Stimulated activated CD4-positive, alpha-beta T cell treated with anti-CD3 and anti-CD28 coated beads, Interleukin-4, amount 100 ng/mL, for 24 hours (primary cell): Measurements from ENCODE around the gene OR7G1.
A peak's percentile ranks its signal among the peaks of the same experiment; 100 is the strongest.

Experiments used
- DNase-seq: peaks from one replicate; pipeline ENCODE4 v3.0.0-alpha.2; 2020

Gene OR7G1

GRCh38 chr19:9115307-9115813 lies at the start of gene OR7G1:
OR7G1 (minus strand) TSS chr19:9115763; CDS start chr19:9115763, 0 bp downstream.
- DNase-seq: no peak

DNA sequence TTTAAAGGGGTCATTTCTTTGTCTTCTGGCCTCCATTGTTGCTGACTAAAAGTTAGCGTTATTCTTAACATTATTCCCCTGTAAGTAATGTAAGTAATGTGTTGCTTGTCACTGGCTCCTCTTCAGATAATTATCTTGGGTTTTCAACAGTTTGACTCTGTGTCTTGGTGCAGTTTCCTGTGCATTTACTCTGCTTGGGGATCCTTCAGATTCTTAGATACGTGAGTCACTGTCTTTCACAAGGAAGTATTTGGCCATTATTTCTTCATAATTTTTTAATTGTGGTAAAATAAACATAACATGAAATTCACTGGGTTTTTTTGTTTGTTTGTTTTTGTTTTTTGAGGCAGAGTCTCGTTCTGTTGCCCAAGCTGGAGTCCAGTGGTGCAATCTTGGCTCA lies 49.7 kb upstream of the OR7G1 start:
- no peak for DNase-seq

GRCh38 chr19:9161427-9161826 lies 45.9 kb upstream of the OR7G1 start:
- DNase-seq: no peak

DNA sequence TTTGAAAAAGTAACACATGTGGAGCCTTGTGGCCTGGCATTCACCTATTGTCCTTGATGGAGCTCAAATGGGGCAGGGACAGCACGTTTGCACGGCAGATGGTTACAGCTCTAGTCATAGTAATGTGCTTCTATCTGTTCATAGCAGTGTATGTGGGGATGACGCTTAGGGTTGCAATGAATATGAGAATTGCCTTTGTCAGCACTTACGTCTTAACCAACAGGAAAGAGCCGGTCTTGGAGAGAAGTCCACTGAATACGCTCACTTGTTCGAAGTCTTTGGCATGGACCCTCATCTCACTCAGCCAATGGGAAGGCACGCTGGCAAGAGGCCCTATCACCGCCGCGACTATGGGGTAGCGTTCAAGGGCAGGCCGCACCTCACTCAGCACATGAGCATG lies 44.3 kb upstream of the OR7G1 start:
- no peak for DNase-seq

DNA sequence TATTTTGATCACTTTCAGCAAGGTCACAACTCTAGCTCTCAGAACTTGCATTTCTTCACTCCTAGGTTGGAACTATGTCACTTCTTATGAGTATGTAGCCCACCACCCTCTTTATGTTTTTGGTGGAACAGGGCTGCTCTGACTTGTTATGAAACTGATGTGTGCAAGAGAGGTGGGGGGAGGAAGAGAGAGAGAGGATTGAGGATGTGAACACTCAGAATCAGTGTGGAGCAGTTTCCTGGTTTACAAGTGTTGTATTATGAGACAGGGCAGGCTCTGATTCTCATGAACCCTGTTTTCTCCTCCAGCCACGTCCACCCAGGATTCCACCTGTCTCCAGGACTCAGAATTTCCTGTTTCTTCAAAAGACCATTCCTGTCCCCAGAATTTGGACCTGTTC lies 40.7 kb upstream of the OR7G1 start:
- no peak for DNase-seq

DNA sequence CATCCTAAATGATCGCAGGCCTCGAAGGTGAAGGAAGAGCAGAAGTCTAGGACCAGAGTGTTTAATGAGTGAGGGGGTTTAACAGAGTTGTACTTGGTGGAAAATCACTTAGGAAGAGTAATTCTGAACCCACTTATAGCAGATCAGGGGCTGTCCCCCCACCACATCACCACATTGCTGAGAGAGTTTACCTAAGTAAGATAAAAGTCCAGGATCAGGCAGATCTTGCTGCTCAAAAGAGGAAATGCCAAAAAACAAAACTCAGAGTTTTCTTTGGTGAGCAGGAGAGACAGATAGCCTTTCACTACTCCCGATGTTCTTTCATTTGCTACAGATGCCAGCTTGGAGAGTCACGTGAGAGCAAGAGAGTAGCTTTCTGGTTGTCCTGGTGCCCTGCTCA lies 40.0 kb upstream of the OR7G1 start:
- no peak for DNase-seq

DNA sequence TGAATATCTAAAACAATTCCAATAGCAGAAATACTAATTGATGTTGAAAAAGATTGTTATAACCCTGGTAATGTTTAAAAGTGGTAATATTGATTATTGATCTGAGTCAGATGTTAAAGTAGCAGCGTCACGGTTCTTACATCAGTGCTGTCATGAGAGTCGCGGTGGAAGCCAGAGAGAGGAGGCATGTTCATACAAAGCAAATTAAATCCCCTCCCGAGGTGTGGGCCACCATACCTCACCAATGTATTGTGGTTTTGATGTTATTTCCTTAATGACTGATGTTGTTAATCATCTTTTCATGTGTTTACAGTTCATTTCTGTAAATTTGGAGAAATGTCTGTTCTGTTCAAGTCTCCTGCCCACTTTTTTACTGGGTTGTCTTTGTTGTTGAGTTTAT lies 35.8 kb upstream of the OR7G1 start:
- DNase-seq: no peak

- DNase-seq: no peak
These were observed 35.1 kb upstream of the OR7G1 start for GRCh38 chr19:9150650-9151049.

- no peak for DNase-seq
These were observed 34.4 kb upstream of the OR7G1 start for GRCh38 chr19:9149997-9150396.

DNA sequence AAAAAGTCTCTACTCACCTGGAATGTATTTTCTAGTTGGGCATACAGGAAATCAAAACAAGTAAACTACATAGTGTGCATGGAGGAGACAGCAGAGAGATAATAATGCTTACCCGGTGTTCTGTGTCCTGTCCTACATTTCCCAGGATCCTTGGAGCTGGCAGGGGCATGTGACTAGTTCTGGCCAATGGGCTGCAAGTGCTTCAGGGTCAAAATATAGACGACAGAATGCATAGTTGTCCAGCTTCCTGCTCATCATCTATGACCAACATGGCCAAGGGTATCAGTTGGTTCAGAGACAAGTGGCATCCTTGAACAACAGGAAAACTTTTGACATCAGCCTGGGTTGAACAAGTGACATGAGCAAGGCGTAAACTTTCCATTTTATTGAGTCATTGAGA lies 33.1 kb upstream of the OR7G1 start:
- DNase-seq: no peak

GRCh38 chr19:9146882-9147281 lies 31.3 kb upstream of the OR7G1 start:
- DNase-seq: no peak

DNA sequence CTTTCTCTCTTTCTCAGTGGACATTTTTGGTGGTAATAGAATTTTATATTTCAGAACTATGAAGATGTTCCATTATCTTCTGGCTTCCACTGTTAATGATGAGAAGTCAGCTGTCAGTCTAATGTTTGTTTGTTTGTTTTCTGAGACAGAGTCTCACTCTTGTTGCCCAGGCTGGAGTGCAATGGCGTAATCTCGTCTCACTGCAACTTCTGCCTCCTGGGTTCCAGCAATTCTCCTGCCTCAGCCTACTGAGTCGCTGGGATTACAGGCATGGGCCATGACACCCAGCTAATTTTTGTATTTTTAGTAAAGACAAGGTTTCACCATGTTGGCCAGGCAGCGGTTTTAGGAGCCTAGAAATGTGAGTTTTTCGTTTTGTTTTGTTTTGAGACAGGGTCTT lies 29.4 kb upstream of the OR7G1 start:
- DNase-seq: no peak

DNA sequence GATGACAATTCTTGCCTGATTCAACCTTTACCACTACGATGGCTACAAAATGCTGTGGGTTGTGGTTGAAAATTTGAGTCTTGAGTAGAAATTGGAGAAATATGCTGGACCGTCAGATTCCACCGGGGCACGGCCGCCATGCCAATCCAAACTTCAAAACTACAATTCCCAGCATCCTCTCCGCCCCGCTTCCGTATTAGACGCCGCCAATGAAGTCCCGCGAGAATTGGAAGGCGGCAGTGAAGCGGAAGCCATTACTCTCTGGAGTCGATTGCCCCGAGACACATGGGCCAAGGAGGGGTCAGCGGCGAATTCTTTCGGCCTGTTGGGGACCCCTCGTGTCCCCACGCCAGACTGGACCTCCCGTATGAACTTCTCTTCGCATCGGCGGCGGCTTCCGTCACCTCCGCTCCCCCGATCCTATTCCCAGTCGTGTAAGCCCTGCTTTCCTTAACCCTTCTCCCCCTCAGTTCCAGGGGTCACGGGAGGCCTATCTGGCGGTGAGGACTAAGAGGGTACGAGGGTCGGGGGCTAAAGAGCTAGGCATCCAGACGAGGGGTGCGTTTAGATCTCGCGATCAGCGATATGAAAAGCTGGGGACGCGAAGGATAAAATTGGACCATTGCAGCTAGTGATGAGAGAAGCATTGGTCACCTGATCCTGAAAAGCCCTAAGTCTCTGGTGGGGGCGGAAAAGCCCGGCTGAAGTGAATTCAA lies 24.8 kb upstream of the OR7G1 start, which contains the start of gene ZNF317:
ZNF317 (plus strand) TSS at position 239 of the 716 bp plus-strand sequence. CDS start 15,620 bp downstream, outside the sequence.
- peak; percentile 92 for DNase-seq

GRCh38 chr19:9139609-9140158 lies 24.1 kb upstream of the OR7G1 start:
- no peak for DNase-seq

GRCh38 chr19:9132422-9132821 lies 16.9 kb upstream of the OR7G1 start:
- DNase-seq: no peak

DNA sequence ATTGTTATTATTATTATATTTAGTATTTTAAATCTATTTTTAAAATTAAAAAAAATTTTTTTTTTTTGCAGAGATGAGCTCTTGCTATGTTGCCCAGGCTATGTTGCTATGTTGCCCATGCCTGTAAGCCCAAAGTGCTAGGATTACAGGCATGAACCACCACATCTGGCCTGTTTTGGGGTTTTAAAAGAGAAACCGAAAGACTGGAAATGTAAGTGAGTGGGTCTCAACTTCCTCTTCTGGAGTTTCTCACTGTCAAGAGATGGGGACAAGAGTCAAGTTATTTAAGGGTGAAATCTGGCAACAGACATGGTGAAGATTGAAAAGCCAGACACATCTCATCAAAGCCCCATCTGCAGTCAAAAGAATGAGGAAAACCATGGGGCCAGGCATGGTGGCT lies 15.4 kb upstream of the OR7G1 start:
- DNase-seq: no peak

GRCh38 chr19:9128171-9128570 lies 12.6 kb upstream of the OR7G1 start:
- no peak for DNase-seq

DNA sequence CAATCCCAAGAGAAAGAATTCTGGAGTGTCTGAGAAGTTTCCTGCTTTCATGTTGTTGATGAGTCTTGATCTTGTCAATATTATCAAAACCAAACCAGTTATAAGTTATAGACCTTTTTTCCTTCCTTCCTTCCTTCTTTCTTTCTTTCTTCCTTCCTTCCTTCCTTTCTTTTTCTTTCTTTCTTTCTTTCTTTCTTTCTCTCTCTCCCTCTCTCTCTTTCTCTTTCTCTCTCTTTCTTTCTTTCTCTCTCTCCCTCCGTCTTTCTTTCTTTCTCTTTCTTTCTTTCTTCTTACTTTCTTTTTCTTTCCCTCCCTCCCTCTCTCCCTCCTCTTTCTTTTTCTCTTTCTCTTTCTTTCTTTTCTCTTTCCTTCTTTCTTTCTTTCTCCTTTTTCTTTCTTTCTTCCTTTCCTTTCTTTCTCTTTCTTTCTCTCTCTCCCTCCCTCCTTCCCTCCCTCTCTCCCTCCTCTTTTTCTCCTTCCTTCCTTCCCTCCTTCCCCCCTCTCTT lies 11.4 kb upstream of the OR7G1 start, which contains the start of gene OR7G3:
OR7G3 (minus strand) TSS at position 51 of the 506 bp plus-strand sequence; CDS start at position 51, 0 bp downstream.
- no peak for DNase-seq

DNA sequence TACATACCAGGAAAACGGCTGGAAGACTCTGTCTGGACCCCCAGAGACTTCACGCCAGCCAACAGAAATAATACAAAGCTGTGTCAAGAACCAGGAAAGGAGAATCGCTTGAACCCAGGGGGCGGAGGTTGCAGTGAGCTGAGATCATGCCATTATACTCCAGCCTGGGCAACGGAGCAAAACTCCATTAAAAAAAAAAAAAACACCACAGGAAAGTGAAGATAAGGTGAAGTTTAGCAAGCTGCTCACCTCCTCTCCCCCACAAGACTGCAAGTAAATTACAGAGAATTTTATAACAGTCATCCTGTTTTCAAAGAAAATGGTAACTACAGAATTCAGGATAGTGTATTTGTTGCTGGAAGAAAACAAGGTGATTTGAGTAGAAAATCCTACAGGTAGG lies 984 bp upstream of the OR7G1 start:
- DNase-seq: no peak

DNA sequence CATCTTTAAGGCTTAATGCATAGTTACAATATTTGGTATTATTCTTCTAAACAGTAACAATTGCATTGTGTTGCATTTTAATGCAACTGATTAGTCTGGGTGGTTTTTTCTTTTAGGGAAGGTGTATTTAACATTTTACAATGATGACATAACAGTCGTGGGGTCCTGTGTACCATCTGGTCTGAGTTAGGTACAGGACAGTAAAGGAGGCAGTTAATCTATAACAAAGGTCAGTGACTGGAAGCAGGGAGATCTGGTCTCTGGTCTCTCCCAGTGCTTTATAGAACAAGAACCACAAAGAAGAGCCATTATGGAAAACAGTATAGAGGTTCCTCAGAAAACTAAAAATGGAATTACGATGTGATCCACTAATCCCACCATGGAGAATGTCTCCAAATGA lies 5.6 kb downstream of the OR7G1 start:
- DNase-seq: no peak

DNA sequence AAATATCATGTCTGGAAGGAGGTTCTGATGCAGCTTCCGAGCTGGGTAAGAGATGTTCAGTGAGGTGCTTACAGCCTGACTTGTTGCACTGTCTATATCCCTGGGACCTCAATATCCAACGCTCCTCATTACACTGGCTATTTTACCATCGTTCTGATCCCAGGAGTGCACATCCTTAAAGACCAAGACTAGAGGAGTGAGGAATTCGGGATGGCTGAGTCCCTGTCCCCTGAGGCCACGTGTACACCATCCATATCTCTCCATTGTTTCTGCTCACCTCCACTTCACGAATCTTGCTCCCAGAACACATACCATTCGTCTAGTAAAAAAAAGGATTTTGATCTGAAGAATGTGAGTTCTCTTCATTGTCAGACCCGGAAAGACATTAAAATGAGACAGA lies 8.2 kb downstream of the OR7G1 start, which contains the start of gene OR7G2:
OR7G2 (minus strand) TSS at position 101 of the 400 bp plus-strand sequence. CDS start 4,232 bp downstream, outside the sequence.
- DNase-seq: no peak

DNA sequence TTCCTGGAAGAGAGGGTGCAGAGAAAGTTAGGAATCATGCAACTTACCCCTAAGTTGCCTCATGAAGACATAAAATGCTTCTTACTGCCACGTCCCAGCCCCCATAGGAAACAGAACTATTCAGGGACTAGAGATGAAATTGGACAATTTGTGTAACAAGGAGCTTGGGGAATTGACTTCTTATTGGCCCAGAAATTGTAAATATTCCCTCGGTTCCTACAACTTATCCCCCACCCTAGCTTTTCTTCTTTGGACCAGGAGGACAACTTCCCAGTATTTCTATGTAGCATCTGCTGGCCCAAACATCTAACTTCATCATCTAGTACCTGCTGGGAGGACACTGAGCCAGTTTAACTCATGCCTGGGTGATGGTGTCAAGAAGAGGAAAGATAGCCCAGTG lies 28.8 kb downstream of the OR7G1 start, which contains the start of gene OR1M1:
OR1M1 (plus strand) TSS at position 301 of the 400 bp plus-strand sequence. CDS start 6,184 bp downstream, outside the sequence.
- DNase-seq: no peak

DNA sequence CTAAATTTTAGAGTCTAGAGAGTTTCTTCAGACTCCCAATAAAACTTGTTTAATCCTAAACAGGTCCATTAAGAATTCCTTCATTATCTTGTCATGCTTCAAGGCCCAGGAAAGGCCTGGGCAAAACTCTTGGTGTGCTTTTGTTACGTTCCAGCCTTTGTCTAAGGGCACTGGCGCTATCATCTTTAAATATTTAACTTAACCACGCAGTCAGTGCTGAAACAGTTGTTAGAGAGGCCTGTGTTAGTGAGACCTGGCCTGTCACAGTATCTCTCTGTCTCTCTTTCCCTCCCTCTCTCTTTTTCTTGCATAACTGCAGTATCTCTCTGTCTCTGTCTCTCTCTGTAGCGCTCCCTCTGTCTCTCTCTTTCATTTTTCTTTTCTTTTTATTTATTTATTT lies 36.9 kb downstream of the OR7G1 start:
- no peak for DNase-seq

DNA sequence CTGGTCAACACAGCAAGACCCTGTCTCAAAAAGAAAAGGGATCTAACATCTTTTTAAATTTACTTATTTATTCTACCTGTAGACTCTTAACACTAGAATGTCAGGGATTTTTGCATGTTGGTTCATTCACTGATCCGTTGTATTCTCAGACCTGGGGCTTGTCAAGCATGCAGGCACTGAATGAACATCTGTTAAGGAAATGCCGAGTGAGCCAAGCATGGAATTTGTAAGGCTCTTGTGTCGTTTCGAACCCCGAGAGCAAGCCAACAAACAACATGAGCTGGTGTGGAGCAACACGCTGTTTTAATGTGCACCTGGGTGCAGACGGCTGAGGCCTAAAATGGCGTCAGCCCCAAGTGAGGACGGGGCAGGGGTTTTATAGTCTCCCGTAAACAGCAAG lies 38.7 kb downstream of the OR7G1 start:
- no peak for DNase-seq
